IMR-90 (cell line): ENCODE measurements around the gene CDC42BPG. TPM values are rescaled to one million over a fixed set of nuclear protein-coding genes. Genes with fewer than 3 reads are reported as not detected.

Experiments
- ATAC-seq: fragments of 200-7000 bp; cut with Tn5 transposase; 2 replicates; pipeline ENCODE4 v1.9.1; 2020; ENCODE audit warnings: low read depth, mild to moderate bottlenecking, moderate library complexity
- BruUV-seq: library from RNA; stranded (reverse); fragments of 400-500 nt; replicated peaks from 2 replicates; lab custom pipeline; 2021; lab: Mats Ljungman, UMichigan
- CTCF ChIA-PET: fragments of 300-600 bp; formaldehyde crosslinking; extraction: SDS; loops from one replicate; lab custom pipeline; 2021; ENCODE audit warnings: antibody characterized with exemption; lab: Yijun Ruan, JAX
- POLR2A ChIA-PET: fragments of 300-600 bp; sonication (Branson Sonifier 250); formaldehyde crosslinking; loops from one replicate; lab custom pipeline; 2022; ENCODE audit warnings: antibody characterized with exemption; ENCODE audit not compliant: unreplicated experiment; lab: Charles Lee
- DNase-seq: peaks from one replicate; pipeline ENCODE4 v3.0.0; 2013
- H2AFZ ChIP-seq: replicated peaks from 2 replicates; pipeline ENCODE3; 2013; ENCODE audit warnings: low read length, mild to moderate bottlenecking; ENCODE audit not compliant: poor library complexity
- H2AK5ac ChIP-seq: 2 replicates; pipeline ENCODE4 v1.6.1; 2013; ENCODE audit warnings: low read depth, low read length, inconsistent platforms
- H2AK9ac ChIP-seq: replicated peaks from 2 replicates; pipeline ENCODE3; 2013; ENCODE audit warnings: mild to moderate bottlenecking, low read depth, low read length, moderate library complexity; ENCODE audit not compliant: poor library complexity
- H2BK120ac ChIP-seq: 2 replicates; pipeline ENCODE4 v1.6.1; 2013; ENCODE audit warnings: low read depth, low read length, inconsistent platforms
- H2BK15ac ChIP-seq: 3 replicates; pipeline ENCODE4 v1.6.1; 2013; ENCODE audit warnings: low read depth, low read length, inconsistent platforms
- H2BK20ac ChIP-seq: 2 replicates; pipeline ENCODE4 v1.6.1; 2013; ENCODE audit warnings: low read depth, mild to moderate bottlenecking, inconsistent platforms, low read length, moderate library complexity
- H2BK5ac ChIP-seq: 2 replicates; pipeline ENCODE4 v1.6.1; 2013; ENCODE audit warnings: mild to moderate bottlenecking, low read depth, low read length, inconsistent platforms; ENCODE audit not compliant: poor library complexity, severe bottlenecking
- H3K14ac ChIP-seq: replicated peaks from 2 replicates; pipeline ENCODE4 v1.6.1; 2013; ENCODE audit warnings: low read depth, low read length, inconsistent platforms
- H3K18ac ChIP-seq: 2 replicates; pipeline ENCODE4 v1.6.1; 2013; ENCODE audit warnings: low read depth, low read length, control low read depth
- H3K23ac ChIP-seq: 2 replicates; pipeline ENCODE4 v1.6.1; 2013; ENCODE audit warnings: low read depth, low read length, inconsistent platforms
- H3K27ac ChIP-seq: 2 replicates; pipeline ENCODE4 v1.5.1; 2013; ENCODE audit warnings: mild to moderate bottlenecking, control low read depth, low read length; ENCODE audit not compliant: insufficient read depth
- H3K27me3 ChIP-seq: 2 replicates; pipeline ENCODE4 v1.6.1; 2013; ENCODE audit warnings: low read length; ENCODE audit not compliant: control insufficient read depth, insufficient read depth
- H3K36me3 ChIP-seq: 2 replicates; pipeline ENCODE4 v1.6.1; 2013; ENCODE audit warnings: low read length, mixed read lengths; ENCODE audit not compliant: control insufficient read depth, insufficient read depth
- H3K4ac ChIP-seq: 2 replicates; pipeline ENCODE4 v1.6.1; 2013; ENCODE audit warnings: low read depth, low read length, inconsistent platforms
- H3K4me1 ChIP-seq: 2 replicates; pipeline ENCODE4 v1.6.1; 2013; ENCODE audit warnings: low read length, mixed read lengths; ENCODE audit not compliant: control insufficient read depth, insufficient read depth
- H3K4me2 ChIP-seq: 2 replicates; pipeline ENCODE4 v1.6.1; 2013; ENCODE audit warnings: low read depth, mild to moderate bottlenecking, control low read depth, low read length, moderate library complexity
- H3K4me3 ChIP-seq: 2 replicates; pipeline ENCODE4 v1.5.1; 2013; ENCODE audit warnings: low read depth, mild to moderate bottlenecking, control low read depth, low read length, moderate library complexity; ENCODE audit not compliant: insufficient read depth
- H3K56ac ChIP-seq: 2 replicates; pipeline ENCODE4 v1.6.1; 2013; ENCODE audit warnings: low read length, inconsistent platforms; ENCODE audit not compliant: insufficient read depth; ENCODE audit errors: extremely low read depth
- H3K79me1 ChIP-seq, 2 experiments: 2 replicates each; pipeline ENCODE4 v1.6.1; 2013; ENCODE audit warnings: low read length in 2 of 2, inconsistent platforms in 1 of 2, low read depth in 1 of 2
- H3K9ac ChIP-seq: 2 replicates; pipeline ENCODE4 v1.6.1; 2013; ENCODE audit warnings: low read depth, low read length, control low read depth
- H3K9me1 ChIP-seq: 2 replicates; pipeline ENCODE4 v1.6.1; 2013; ENCODE audit warnings: low read length, inconsistent platforms; ENCODE audit not compliant: insufficient read depth
- H3K9me3 ChIP-seq: 2 replicates; pipeline ENCODE4 v1.6.1; 2013; ENCODE audit warnings: low read length; ENCODE audit not compliant: control insufficient read depth, insufficient read depth
- H4K20me1 ChIP-seq: 2 replicates; pipeline ENCODE4 v1.6.1; 2013; ENCODE audit warnings: low read length, inconsistent platforms; ENCODE audit not compliant: insufficient read depth
- H4K5ac ChIP-seq: 2 replicates; pipeline ENCODE4 v1.6.1; 2013; ENCODE audit warnings: mild to moderate bottlenecking, low read depth, low read length, control low read depth
- H4K8ac ChIP-seq, 2 experiments: 2 replicates each; pipeline ENCODE4 v1.6.1; 2013; ENCODE audit warnings: low read depth in 2 of 2, low read length in 2 of 2, control low read depth in 1 of 2, inconsistent platforms in 1 of 2
- H4K91ac ChIP-seq: 2 replicates; pipeline ENCODE4 v1.6.1; 2013; ENCODE audit warnings: low read depth, low read length, inconsistent platforms; ENCODE audit not compliant: insufficient read depth
- BHLHE40 ChIP-seq: fragments of 150-350 bp; IDR thresholded peaks from 2 replicates; pipeline ENCODE4 v1.6.1; 2016; ENCODE audit warnings: mild to moderate bottlenecking, low read depth, low read length
- CHD1 ChIP-seq: IDR thresholded peaks from 2 replicates; pipeline ENCODE4 v1.6.1; 2012; ENCODE audit warnings: low read depth, low read length, improper control_type of control experiment
- CTCF ChIP-seq: conservative IDR thresholded peaks from 2 replicates; pipeline ENCODE4 v1.5.1; 2012; ENCODE audit warnings: mild to moderate bottlenecking, low read depth, low read length, improper control_type of control experiment
- ELK1 ChIP-seq: fragments of 150-350 bp; IDR thresholded peaks from 2 replicates; pipeline ENCODE4 v1.6.1; 2016; ENCODE audit warnings: low read depth, mild to moderate bottlenecking, low read length, moderate library complexity, borderline replicate concordance
- MAFK ChIP-seq: IDR thresholded peaks from 2 replicates; pipeline ENCODE4 v1.6.1; 2012; ENCODE audit warnings: low read depth, low read length, improper control_type of control experiment
- MAZ ChIP-seq: IDR thresholded peaks from 2 replicates; pipeline ENCODE4 v1.6.1; 2012; ENCODE audit warnings: low read depth, mild to moderate bottlenecking, low read length, improper control_type of control experiment, moderate library complexity, borderline replicate concordance
- MXI1 ChIP-seq: IDR thresholded peaks from 2 replicates; pipeline ENCODE4 v1.6.1; 2012; ENCODE audit warnings: low read depth, mild to moderate bottlenecking, low read length, moderate library complexity, borderline replicate concordance
- NFE2L2 ChIP-seq: fragments of 150-350 bp; IDR thresholded peaks from 2 replicates; pipeline ENCODE4 v1.6.1; 2016; ENCODE audit warnings: low read depth, mild to moderate bottlenecking, low read length
- RAD21 ChIP-seq: IDR thresholded peaks from 2 replicates; pipeline ENCODE4 v1.6.1; 2012; ENCODE audit warnings: low read length, improper control_type of control experiment
- RFX5 ChIP-seq: IDR thresholded peaks from 2 replicates; pipeline ENCODE4 v1.8.0; 2012; ENCODE audit warnings: low read depth, mild to moderate bottlenecking, low read length, moderate library complexity
- SMC3 ChIP-seq: fragments of 150-350 bp; IDR thresholded peaks from 2 replicates; pipeline ENCODE4 v1.6.1; 2016; ENCODE audit warnings: low read depth, mild to moderate bottlenecking, antibody characterized with exemption, low read length, moderate library complexity
- USF2 ChIP-seq: fragments of 150-350 bp; IDR thresholded peaks from 2 replicates; pipeline ENCODE4 v1.6.1; 2017; ENCODE audit warnings: mild to moderate bottlenecking, antibody characterized with exemption, low read length, low read depth
- WGBS, 2 experiments: methylation state at CpG; one replicate each; pipeline versions ENCODE4 v1.1.5 to v1.1.7; 2013; ENCODE audit warnings: missing lambda C conversion rate in 2 of 2; ENCODE audit not compliant: insufficient read length in 1 of 2; ENCODE audit errors: extremely low coverage in 2 of 2; 5-methylcytosine and 5-hydroxymethylcytosine counted together
- dilution Hi-C: fragments of 300-500 bp; cut with HindIII; formaldehyde crosslinking; loops from one replicate; pipeline ENCODE4 v1.14.3; 2018; ENCODE audit warnings: low sequenced_read_pairs; ENCODE audit not compliant: unreplicated experiment
- in situ Hi-C: fragments of 300-500 bp; cut with MboI; formaldehyde crosslinking; loops from 3 replicates; pipeline ENCODE4 v1.14.3; 2019; ENCODE audit warnings: low sequenced_read_pairs, inconsistent platforms, mixed read lengths
- intact Hi-C: fragments of 100-400 bp; cut with micrococcal nuclease; formaldehyde crosslinking; loops from 2 replicates; pipeline ENCODE4 v1.10.0; 2022
- polyA plus RNA-seq, 3 experiments: library from polyadenylated mRNA; depleted of rRNA; stranded (reverse); fragments of >200 nt; gene quantifications; 2 replicates each; pipeline ENCODE4 v1.2.3, GENCODE V29; 2012; ENCODE audit warnings: low replicate concordance in 1 of 3
- total RNA-seq: library from RNA; depleted of rRNA; stranded (reverse); fragments of >200 nt; gene quantifications from 2 replicates; pipeline ENCODE4 v1.2.3, GENCODE V29; 2012

The CDC42BPG gene
- total and polyA plus RNA-seq, 2 of the 4 experiments (the other 2 are of a cell fraction), result under 0.01 to 0.12 TPM

GRCh38 chr11:64826062-64826461 is 18.4 kb downstream of the CDC42BPG start:
- Histone ChIP-seq H4K5ac (no peak overlapping the region), H2AFZ (no peak overlapping the region), H2AK9ac (no peak overlapping the region), H3K4ac (no peak overlapping the region), H2AK5ac (no peak overlapping the region), H3K36me3 (no peaks in the 10 kb centered on the region), H3K4me2 (no peak overlapping the region), H2BK20ac (no peak overlapping the region), H3K18ac (no peak overlapping the region), H3K14ac (no peak overlapping the region), H3K9me1 (no peaks in the 10 kb centered on the region), H3K79me1 (no peaks in the 10 kb centered on the region), H2BK15ac (no peak overlapping the region), H4K20me1 (no peaks in the 10 kb centered on the region), H3K9ac (no peak overlapping the region), H4K91ac (no peak overlapping the region), H3K4me1 (no peaks in the 10 kb centered on the region), H2BK120ac (no peak overlapping the region), H2BK5ac (no peak overlapping the region), H3K4me3 (no peak overlapping the region), H4K8ac (no peak overlapping the region), H3K9me3 (no peaks in the 10 kb centered on the region), H3K23ac (no peak overlapping the region), H3K56ac (no peak overlapping the region), H3K27ac (no peak overlapping the region), H3K27me3 (peaks cover 37% of the 10 kb centered on the region)
- TF ChIP-seq NFE2L2 (no peak), RAD21 (no peak), SMC3 (no peak), RFX5 (no peak), CTCF (no peak), CHD1 (no peak), MAFK (no peak), USF2 (no peak), MAZ (no peak), ELK1 (no peak), MXI1 (no peak), BHLHE40 (no peak)
- 91% methylated on average over 5 of the region's 7 CpGs; no CpG with 5 or more reads in 1 of the 2 experiments for WGBS, 2 experiments
- no peak for ATAC-seq
- ChIA-PET CTCF (no interaction called here), POLR2A (no interaction called here)
- BruUV-seq, result no TSS peak
- intact Hi-C loops (no loop called here), dilution Hi-C loops (no loop called here), in situ Hi-C loops (no loop called here)
- DNase-seq, result no peak
